ENCODE measurements around the gene OPN1SW.

OPN1SW gene

DNA sequence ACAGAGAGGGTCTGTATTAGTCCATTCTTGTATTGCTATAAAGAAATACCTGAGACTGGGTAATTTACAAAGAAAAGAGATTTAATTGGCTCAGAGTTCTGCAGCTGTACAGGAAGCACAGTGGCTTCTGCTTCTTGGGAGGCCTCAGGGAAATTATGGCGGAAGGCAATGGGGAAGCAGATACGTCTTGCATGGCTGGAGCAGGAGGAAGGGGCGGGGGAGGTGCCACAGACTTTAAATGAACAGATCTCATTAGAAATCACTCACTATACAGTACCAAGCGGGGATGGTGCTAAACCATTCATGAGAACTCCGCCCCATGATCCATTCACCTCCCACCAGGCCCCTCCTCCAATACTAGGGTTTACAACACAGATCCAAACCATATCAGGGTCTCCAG, 40.2 kb downstream of the OPN1SW start:
- no peaks in the 10 kb centered on the region for H3K27me3 ChIP-seq (ENCODE audit: insufficient read depth, poor library complexity, severe bottlenecking)
- DNase-seq (ENCODE audit: low spot score), result no peak
- peaks cover 12% of the 10 kb centered on the region for H3K4me1 ChIP-seq (ENCODE audit: insufficient read depth, poor library complexity, severe bottlenecking)
- TF ChIP-seq, protein P1, sequence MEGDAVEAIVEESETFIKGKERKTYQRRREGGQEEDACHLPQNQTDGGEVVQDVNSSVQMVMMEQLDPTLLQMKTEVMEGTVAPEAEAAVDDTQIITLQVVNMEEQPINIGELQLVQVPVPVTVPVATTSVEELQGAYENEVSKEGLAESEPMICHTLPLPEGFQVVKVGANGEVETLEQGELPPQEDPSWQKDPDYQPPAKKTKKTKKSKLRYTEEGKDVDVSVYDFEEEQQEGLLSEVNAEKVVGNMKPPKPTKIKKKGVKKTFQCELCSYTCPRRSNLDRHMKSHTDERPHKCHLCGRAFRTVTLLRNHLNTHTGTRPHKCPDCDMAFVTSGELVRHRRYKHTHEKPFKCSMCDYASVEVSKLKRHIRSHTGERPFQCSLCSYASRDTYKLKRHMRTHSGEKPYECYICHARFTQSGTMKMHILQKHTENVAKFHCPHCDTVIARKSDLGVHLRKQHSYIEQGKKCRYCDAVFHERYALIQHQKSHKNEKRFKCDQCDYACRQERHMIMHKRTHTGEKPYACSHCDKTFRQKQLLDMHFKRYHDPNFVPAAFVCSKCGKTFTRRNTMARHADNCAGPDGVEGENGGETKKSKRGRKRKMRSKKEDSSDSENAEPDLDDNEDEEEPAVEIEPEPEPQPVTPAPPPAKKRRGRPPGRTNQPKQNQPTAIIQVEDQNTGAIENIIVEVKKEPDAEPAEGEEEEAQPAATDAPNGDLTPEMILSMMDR (IDR thresholded peaks at IDR 0.05; ENCODE audit: poor library complexity, severe bottlenecking), result no peak
- ATAC-seq (ENCODE audit: low read depth), result no peak
- no peak overlapping the region for H3K27ac ChIP-seq (ENCODE audit: poor library complexity, severe bottlenecking)
- H3K9me3 ChIP-seq (ENCODE audit: severe bottlenecking), result no peaks in the 10 kb centered on the region
- no peak overlapping the region for H3K4me3 ChIP-seq (ENCODE audit: severe bottlenecking)
- H3K36me3 ChIP-seq (ENCODE audit: low read depth), result peaks cover 8% of the 10 kb centered on the region

DNA sequence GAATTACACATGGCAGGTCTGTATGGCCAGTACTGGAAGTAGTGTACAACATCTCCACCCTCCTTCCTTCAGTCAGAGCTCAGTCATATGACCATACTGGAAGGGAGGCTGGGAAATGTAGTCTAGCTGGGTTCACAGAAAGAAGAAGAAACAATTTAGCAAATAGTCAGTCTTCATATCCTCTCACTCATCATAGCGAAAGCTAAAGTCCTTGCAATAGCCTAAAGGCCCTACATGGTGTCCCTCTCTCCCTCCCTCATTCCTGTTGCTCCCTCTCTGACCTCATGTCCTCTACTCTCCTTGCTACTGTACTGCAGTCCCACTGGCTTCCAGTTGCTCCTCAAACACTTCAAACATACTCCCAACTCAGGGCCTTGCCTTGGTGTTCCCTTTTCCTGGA, 40.7 kb downstream of the OPN1SW start:
- H3K4me1 ChIP-seq (ENCODE audit: insufficient read depth, poor library complexity, severe bottlenecking), result peaks cover 12% of the 10 kb centered on the region
- TF ChIP-seq, protein P1 (IDR thresholded peaks at IDR 0.05; ENCODE audit: poor library complexity, severe bottlenecking), result no peak
- no peaks in the 10 kb centered on the region for H3K27me3 ChIP-seq (ENCODE audit: insufficient read depth, poor library complexity, severe bottlenecking)
- H3K9me3 ChIP-seq (ENCODE audit: severe bottlenecking), result no peaks in the 10 kb centered on the region
- H3K36me3 ChIP-seq (ENCODE audit: low read depth), result peaks cover 2% of the 10 kb centered on the region; the same call in 1 of the 2 replicates
- DNase-seq (ENCODE audit: low spot score) (no peak), ATAC-seq (ENCODE audit: low read depth) (no peak)
- no peak overlapping the region for H3K4me3 ChIP-seq (ENCODE audit: severe bottlenecking)
- H3K27ac ChIP-seq (ENCODE audit: poor library complexity, severe bottlenecking), result no peak overlapping the region

DNA sequence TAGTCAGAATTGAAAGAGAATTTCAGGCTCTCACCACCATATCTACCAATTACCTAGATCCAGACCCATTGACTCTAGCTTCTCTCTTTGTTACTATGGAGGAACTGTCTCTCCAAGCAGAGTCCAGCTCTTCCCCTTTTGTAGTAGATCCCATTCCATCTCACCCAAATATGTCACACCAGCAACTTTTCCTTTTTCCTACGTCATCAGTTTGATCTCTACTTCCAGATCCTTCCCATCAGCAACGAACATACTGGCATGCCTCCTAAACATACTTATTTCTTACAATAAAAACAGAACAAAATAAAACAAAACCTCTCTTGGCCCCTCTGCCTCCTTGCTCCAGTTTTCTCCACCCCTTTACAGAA, 42.3 kb downstream of the OPN1SW start:
- ATAC-seq (ENCODE audit: low read depth) (no peak), DNase-seq (ENCODE audit: low spot score) (no peak)
- H3K27ac ChIP-seq (ENCODE audit: poor library complexity, severe bottlenecking), result no peak overlapping the region
- no peaks in the 10 kb centered on the region for H3K36me3 ChIP-seq (ENCODE audit: low read depth)
- no peaks in the 10 kb centered on the region for H3K9me3 ChIP-seq (ENCODE audit: severe bottlenecking)
- H3K27me3 ChIP-seq (ENCODE audit: insufficient read depth, poor library complexity, severe bottlenecking), result no peaks in the 10 kb centered on the region
- H3K4me1 ChIP-seq (ENCODE audit: insufficient read depth, poor library complexity, severe bottlenecking), result peaks cover 8% of the 10 kb centered on the region
- H3K4me3 ChIP-seq (ENCODE audit: severe bottlenecking), result no peak overlapping the region
- TF ChIP-seq, protein P1 (IDR thresholded peaks at IDR 0.05; ENCODE audit: poor library complexity, severe bottlenecking), result no peak

DNA sequence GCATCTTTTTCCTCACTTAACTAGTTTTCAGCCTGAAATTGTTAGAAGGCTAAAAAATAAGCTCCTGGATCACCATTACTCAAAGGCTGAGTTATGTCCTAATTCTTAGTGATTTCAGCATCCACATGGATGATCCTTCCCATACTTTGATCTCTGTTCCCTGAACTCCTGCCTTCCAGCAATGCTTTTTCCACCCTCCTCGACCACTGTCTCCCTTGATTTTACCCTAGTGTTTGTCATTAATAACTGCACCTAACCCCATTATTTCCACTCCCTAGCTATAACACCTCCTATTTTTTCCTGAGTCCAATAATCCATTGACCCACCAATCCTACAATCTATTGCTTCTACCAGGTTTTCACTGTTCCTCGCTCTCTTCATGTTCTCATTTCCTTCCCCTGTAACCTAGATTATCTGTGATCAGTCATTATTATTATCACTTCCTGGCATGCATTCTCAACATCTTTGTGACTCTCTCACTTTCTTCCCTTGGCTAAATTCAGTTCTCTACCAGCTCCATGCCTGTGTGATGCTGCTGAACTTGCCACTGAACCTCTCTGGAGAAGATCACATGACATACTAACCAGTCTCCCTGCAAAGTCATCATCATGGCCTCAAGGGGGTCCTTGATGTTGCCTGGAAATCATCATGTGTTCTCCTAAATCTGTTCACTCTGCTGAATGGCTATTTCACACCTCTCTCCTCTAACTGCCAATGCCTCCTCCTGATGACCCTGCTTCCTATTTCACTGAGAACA, 42.9 kb downstream of the OPN1SW start:
- ATAC-seq (ENCODE audit: low read depth) (no peak), DNase-seq (ENCODE audit: low spot score) (no peak)
- no peaks in the 10 kb centered on the region for H3K27me3 ChIP-seq (ENCODE audit: insufficient read depth, poor library complexity, severe bottlenecking)
- TF ChIP-seq, protein P1 (IDR thresholded peaks at IDR 0.05; ENCODE audit: poor library complexity, severe bottlenecking), result no peak
- no peaks in the 10 kb centered on the region for H3K9me3 ChIP-seq (ENCODE audit: severe bottlenecking)
- no peak overlapping the region for H3K4me3 ChIP-seq (ENCODE audit: severe bottlenecking)
- H3K36me3 ChIP-seq (ENCODE audit: low read depth), result no peaks in the 10 kb centered on the region
- no peak overlapping the region for H3K27ac ChIP-seq (ENCODE audit: poor library complexity, severe bottlenecking)
- H3K4me1 ChIP-seq (ENCODE audit: insufficient read depth, poor library complexity, severe bottlenecking), result peaks cover 3% of the 10 kb centered on the region

DNA sequence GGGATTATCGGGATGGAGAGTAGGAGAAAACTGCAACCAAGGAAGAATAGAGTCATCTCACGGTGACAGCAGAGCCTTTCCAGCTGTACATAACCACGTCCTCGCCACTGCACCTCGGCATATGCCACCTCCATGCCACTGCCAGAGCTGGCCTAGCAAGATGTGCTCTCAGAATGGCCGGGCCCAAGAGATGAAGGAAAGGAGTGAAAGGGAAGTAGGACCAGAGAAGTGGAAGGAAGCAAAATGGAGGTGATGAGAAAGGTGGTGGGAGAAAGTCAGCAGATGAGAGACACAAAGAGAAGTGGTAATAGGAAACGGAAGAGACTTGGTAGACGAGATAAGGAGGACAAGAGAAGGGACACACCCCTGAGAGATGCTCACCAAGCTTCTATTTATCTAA, 44.4 kb downstream of the OPN1SW start:
- Histone ChIP-seq H3K9me3 (ENCODE audit: severe bottlenecking) (no peaks in the 10 kb centered on the region), H3K27me3 (ENCODE audit: insufficient read depth, poor library complexity, severe bottlenecking) (no peaks in the 10 kb centered on the region), H3K4me1 (ENCODE audit: insufficient read depth, poor library complexity, severe bottlenecking) (peaks cover 5% of the 10 kb centered on the region), H3K36me3 (ENCODE audit: low read depth) (no peaks in the 10 kb centered on the region), H3K4me3 (ENCODE audit: severe bottlenecking) (no peak overlapping the region), H3K27ac (ENCODE audit: poor library complexity, severe bottlenecking) (no peak overlapping the region)
- no peak for ATAC-seq (ENCODE audit: low read depth)
- TF ChIP-seq, protein P1 (IDR thresholded peaks at IDR 0.05; ENCODE audit: poor library complexity, severe bottlenecking), result no peak
- no peak for DNase-seq (ENCODE audit: low spot score)
